NCI-H1092 (cell line): ENCODE results near the gene CEP131.

Source experiments
- DNase-seq: peaks from one replicate; lab custom pipeline; 2025; lab: John Stamatoyannopoulos, UW

Gene CEP131

GRCh38 chr17:81200201-81200600, 22.6 kb downstream of the CEP131 start:
- no peak for DNase-seq

GRCh38 chr17:81199482-81199830, 23.3 kb downstream of the CEP131 start:
- no peak for DNase-seq

- no peak for DNase-seq
These were observed 23.8 kb downstream of the CEP131 start for GRCh38 chr17:81198826-81199481.

- DNase-seq: no peak
These were observed 24.8 kb downstream of the CEP131 start for GRCh38 chr17:81197831-81198490.

- DNase-seq: no peak
These were observed 25.4 kb downstream of the CEP131 start for GRCh38 chr17:81197409-81197795.

- no peak for DNase-seq
These were observed 26.0 kb downstream of the CEP131 start for GRCh38 chr17:81196505-81197408.

GRCh38 chr17:81195941-81196495, 26.7 kb downstream of the CEP131 start:
- no peak for DNase-seq

- DNase-seq: no peak
These were observed 27.5 kb downstream of the CEP131 start for GRCh38 chr17:81194941-81195901.

GRCh38 chr17:81194225-81194760, 28.5 kb downstream of the CEP131 start:
- DNase-seq: no peak

- DNase-seq: no peak
These were observed 29.1 kb downstream of the CEP131 start for GRCh38 chr17:81193470-81194224.

- no peak for DNase-seq
These were observed 29.7 kb downstream of the CEP131 start for GRCh38 chr17:81193051-81193410.

GRCh38 chr17:81192386-81193050, 30.2 kb downstream of the CEP131 start:
- DNase-seq: no peak

- DNase-seq: no peak
These were observed 31.1 kb downstream of the CEP131 start for GRCh38 chr17:81191646-81192045.

- no peak for DNase-seq
These were observed 31.6 kb downstream of the CEP131 start for GRCh38 chr17:81191116-81191515.

GRCh38 chr17:81190591-81190990, 32.2 kb downstream of the CEP131 start:
- no peak for DNase-seq

GRCh38 chr17:81189670-81190530, 32.9 kb downstream of the CEP131 start:
- no peak for DNase-seq

GRCh38 chr17:81189016-81189415, 33.7 kb downstream of the CEP131 start:
- no peak for DNase-seq

GRCh38 chr17:81188491-81188840, 34.3 kb downstream of the CEP131 start:
- no peak for DNase-seq
